ENCODE measurements around the gene CNTNAP5. TPM values are rescaled to one million over a fixed set of nuclear protein-coding genes. Genes with fewer than 3 reads are reported as not detected.
A peak's percentile ranks its signal among the peaks of the same experiment; 100 is the strongest.

CNTNAP5 gene
- total RNA-seq, 1 donor from 2014 or later, result not detected

GRCh38 chr2:124692216-124692615, 667.1 kb downstream of the CNTNAP5 start:
- intact Hi-C loops (cut with DNase I), result no loop called here
- ATAC-seq, result peak; percentile 33
- DNase-seq (ENCODE audit: low spot score), result no peak

- peak; percentile 60 for DNase-seq (ENCODE audit: low spot score)
- intact Hi-C loops (cut with DNase I), result no loop called here
- ATAC-seq, result peak; percentile 82
Observed at GRCh38 chr2:124692707-124693106, 667.6 kb downstream of the CNTNAP5 start.

GRCh38 chr2:124693156-124693555, 668.1 kb downstream of the CNTNAP5 start:
- ATAC-seq (peak; percentile 92), DNase-seq (ENCODE audit: low spot score) (no peak)
- intact Hi-C loops (cut with DNase I), result no loop called here

GRCh38 chr2:124698979-124699565, 674.0 kb downstream of the CNTNAP5 start:
- no peak for ATAC-seq
- no peak for DNase-seq (ENCODE audit: low spot score)
- intact Hi-C loops (cut with DNase I), result no loop called here

- no peak for DNase-seq (ENCODE audit: low spot score)
- no peak for ATAC-seq
- intact Hi-C loops (cut with DNase I), result no loop called here
Observed at GRCh38 chr2:124702777-124703176, 677.7 kb downstream of the CNTNAP5 start.

GRCh38 chr2:124704071-124704925, 679.2 kb downstream of the CNTNAP5 start:
- intact Hi-C loops (cut with DNase I), result no loop called here
- DNase-seq (ENCODE audit: low spot score) (no peak), ATAC-seq (no peak)

GRCh38 chr2:124708661-124709060, 683.6 kb downstream of the CNTNAP5 start:
- intact Hi-C loops (cut with DNase I), result no loop called here
- DNase-seq (ENCODE audit: low spot score) (no peak), ATAC-seq (no peak)

GRCh38 chr2:124713969-124714368, 688.9 kb downstream of the CNTNAP5 start:
- DNase-seq (ENCODE audit: low spot score), result no peak
- intact Hi-C loops (cut with DNase I), result no loop called here
- ATAC-seq, result no peak

GRCh38 chr2:124725187-124725586, 700.1 kb downstream of the CNTNAP5 start:
- no peak for DNase-seq (ENCODE audit: low spot score)

GRCh38 chr2:124740636-124741035, 715.5 kb downstream of the CNTNAP5 start:
- ATAC-seq (no peak), DNase-seq (ENCODE audit: low spot score) (no peak)
- intact Hi-C loops (cut with DNase I), result no loop called here

More at GRCh38 chr2:124725187-124725586, 700.1 kb downstream of the CNTNAP5 start:
- no peak for ATAC-seq
- intact Hi-C loops (cut with DNase I), result no loop called here

GRCh38 chr2:124753842-124754241, 728.8 kb downstream of the CNTNAP5 start:
- ATAC-seq, result no peak
- intact Hi-C loops (cut with DNase I), result no loop called here
- no peak for DNase-seq (ENCODE audit: low spot score)

GRCh38 chr2:124755386-124755785, 730.3 kb downstream of the CNTNAP5 start:
- ATAC-seq, result no peak
- no peak for DNase-seq (ENCODE audit: low spot score)
- intact Hi-C loops (cut with DNase I), result no loop called here

GRCh38 chr2:124756048-124756447, 731.0 kb downstream of the CNTNAP5 start:
- intact Hi-C loops (cut with DNase I), result no loop called here
- DNase-seq (ENCODE audit: low spot score), result no peak
- ATAC-seq, result no peak

GRCh38 chr2:124762388-124762787, 737.3 kb downstream of the CNTNAP5 start:
- DNase-seq (ENCODE audit: low spot score), result no peak
- intact Hi-C loops (cut with DNase I), result no loop called here
- ATAC-seq, result no peak

GRCh38 chr2:124763611-124764010, 738.5 kb downstream of the CNTNAP5 start:
- no peak for DNase-seq (ENCODE audit: low spot score)
- no peak for ATAC-seq
- intact Hi-C loops (cut with DNase I), result no loop called here

- intact Hi-C loops (cut with DNase I), result no loop called here
- ATAC-seq, result no peak
- DNase-seq (ENCODE audit: low spot score), result no peak
Observed at GRCh38 chr2:124774781-124775180, 749.7 kb downstream of the CNTNAP5 start.

GRCh38 chr2:124776332-124776731, 751.2 kb downstream of the CNTNAP5 start:
- no peak for DNase-seq (ENCODE audit: low spot score)

GRCh38 chr2:124778076-124778475, 753.0 kb downstream of the CNTNAP5 start:
- intact Hi-C loops (cut with DNase I), result no loop called here
- no peak for DNase-seq (ENCODE audit: low spot score)
- no peak for ATAC-seq

More at GRCh38 chr2:124776332-124776731, 751.2 kb downstream of the CNTNAP5 start:
- no peak for ATAC-seq
- intact Hi-C loops (cut with DNase I), result no loop called here

- DNase-seq (ENCODE audit: low spot score) (no peak), ATAC-seq (no peak)
- intact Hi-C loops (cut with DNase I), result no loop called here
Observed at GRCh38 chr2:124796647-124797046, 771.6 kb downstream of the CNTNAP5 start.

GRCh38 chr2:124797049-124797448, 772.0 kb downstream of the CNTNAP5 start:
- no peak for ATAC-seq
- intact Hi-C loops (cut with DNase I), result no loop called here

More at GRCh38 chr2:124797049-124797448, 772.0 kb downstream of the CNTNAP5 start:
- DNase-seq (ENCODE audit: low spot score), result no peak
